HepG2 (cell line): ENCODE results near the gene PHACTR3. TPM values are rescaled to one million over a fixed set of nuclear protein-coding genes. Genes with fewer than 3 reads are reported as not detected.

Experiments used
- ATAC-seq: fragments of 200-7000 bp; cut with Tn5 transposase; 3 replicates; pipeline ENCODE4 v1.9.1; 2020; ENCODE audit warnings: mild to moderate bottlenecking, moderate library complexity
- BruUV-seq: library from RNA; stranded (reverse); fragments of 400-500 nt; replicated peaks from 2 replicates; lab custom pipeline; 2021; lab: Mats Ljungman, UMichigan
- CTCF ChIA-PET: fragments of 300-600 bp; formaldehyde crosslinking; extraction: SDS; loops from one replicate; lab custom pipeline; 2021; ENCODE audit warnings: low total read pairs, inconsistent platforms, low intra/inter-chr PET ratio; lab: Yijun Ruan, JAX
- POLR2A ChIA-PET: fragments of 350-600 bp; sonication (Branson Sonifier 250); formaldehyde crosslinking; loops from one replicate; lab custom pipeline; 2020; ENCODE audit warnings: antibody characterized with exemption, inconsistent platforms; lab: Yijun Ruan, JAX
- DNase-seq: peaks from one replicate; pipeline ENCODE4 v3.0.0-alpha.2; 2015; ENCODE audit warnings: low spot score
- FAIRE-seq: peaks from 3 replicates; lab custom pipeline; 2011; peaks lifted over from hg19 to GRCh38; lab: Jason Lieb, UNC
- H2AFZ ChIP-seq: one replicate; pipeline ENCODE4 v1.6.1; 2011; ENCODE audit warnings: low read length, inconsistent platforms
- H3K27ac ChIP-seq: fragments of 300-600 bp; 3 replicates; pipeline ENCODE4 v1.8.0; 2011; ENCODE audit warnings: mixed run types, mild to moderate bottlenecking, mixed read lengths, low read length, inconsistent platforms; ENCODE audit not compliant: insufficient read depth; ENCODE audit errors: extremely low read length
- H3K27me3 ChIP-seq, 2 experiments: fragments of 200-600 bp in 1 of 2; 2 replicates in 1 of 2; 3 replicates in 1 of 2; pipeline versions ENCODE4 v1.6.0 to v1.8.0; 2011; ENCODE audit warnings: low read length in 2 of 2, mild to moderate bottlenecking in 2 of 2, moderate library complexity in 2 of 2, inconsistent platforms in 1 of 2; ENCODE audit not compliant: insufficient read depth in 2 of 2, control insufficient read depth in 1 of 2
- H3K36me3 ChIP-seq, 2 experiments: fragments of 200-600 bp in 1 of 2; replicated peaks in 1 of 2; 2 replicates in 1 of 2; 3 replicates in 1 of 2; pipeline versions ENCODE4 v1.5.1 to v1.8.0; 2011; ENCODE audit warnings: low read length in 2 of 2, inconsistent platforms in 1 of 2; ENCODE audit not compliant: insufficient read depth in 2 of 2, control insufficient read depth in 1 of 2
- H3K4me1 ChIP-seq: 2 replicates; pipeline ENCODE4 v1.5.1; 2012; ENCODE audit warnings: low read length, inconsistent platforms; ENCODE audit not compliant: insufficient read depth
- H3K4me2 ChIP-seq: 2 replicates; pipeline ENCODE4 v1.6.0; 2011; ENCODE audit warnings: low read depth, low read length, inconsistent platforms
- H3K4me3 ChIP-seq, 3 experiments: fragments of 200-600 bp in 1 of 3; sonication (generic), shearing (Covaris generic) in 1 of 3; replicated peaks in 1 of 3; 2 replicates each; pipeline ENCODE4 v1.5.1; 2011 to 2016; ENCODE audit warnings: low read length in 3 of 3, inconsistent platforms in 2 of 3, low read depth in 2 of 3, mild to moderate bottlenecking in 2 of 3, control low read depth in 1 of 3, mixed read lengths in 1 of 3; ENCODE audit not compliant: insufficient read depth in 1 of 3
- H3K79me2 ChIP-seq: one replicate; pipeline ENCODE4 v1.6.1; 2011; ENCODE audit warnings: low read length, inconsistent platforms; ENCODE audit not compliant: insufficient read depth
- H3K9ac ChIP-seq: 2 replicates; pipeline ENCODE4 v1.6.0; 2011; ENCODE audit warnings: mild to moderate bottlenecking, low read depth, low read length, inconsistent platforms; ENCODE audit not compliant: insufficient read depth
- H3K9me3 ChIP-seq: 2 replicates; pipeline ENCODE4 v1.5.1; 2012; ENCODE audit warnings: mild to moderate bottlenecking, low read length
- H4K20me1 ChIP-seq: 2 replicates; pipeline ENCODE4 v1.6.0; 2011; ENCODE audit warnings: inconsistent platforms, mild to moderate bottlenecking, low read length, moderate library complexity; ENCODE audit not compliant: insufficient read depth
- CBX5 ChIP-seq: sonication (generic); formaldehyde crosslinking; IDR thresholded peaks from 2 replicates; pipeline ENCODE4 v1.4.0; 2020; ENCODE audit warnings: missing genetic modification reagents, borderline replicate concordance
- EHMT2 ChIP-seq: fragments of 200-600 bp; sonication (generic); IDR thresholded peaks from 2 replicates; pipeline ENCODE4 v1.7.0; 2017; ENCODE audit warnings: antibody characterized with exemption, low read depth, low read length, borderline replicate concordance
- ELF3 ChIP-seq: IDR thresholded peaks from 2 replicates; pipeline ENCODE4 v1.6.1; 2016; ENCODE audit warnings: missing genetic modification reagents, missing compliant biosample characterization
- IKZF4 ChIP-seq: sonication (generic); formaldehyde crosslinking; IDR thresholded peaks from 2 replicates; pipeline ENCODE4 v1.5.1; 2020; ENCODE audit warnings: borderline replicate concordance, mild to moderate bottlenecking, low read depth, missing genetic modification reagents; ENCODE audit errors: not compliant biosample characterization
- SMC3 ChIP-seq: IDR thresholded peaks from 2 replicates; pipeline ENCODE4 v1.6.1; 2011; ENCODE audit warnings: low read length, improper control_type of control experiment
- SMYD3 ChIP-seq: sonication (generic); formaldehyde crosslinking; IDR thresholded peaks from 2 replicates; pipeline ENCODE4 v1.8.1; 2023; ENCODE audit warnings: mild to moderate bottlenecking, missing genetic modification reagents
- TEAD3 ChIP-seq: optimal IDR thresholded peaks from 2 replicates; pipeline ENCODE3; 2016; ENCODE audit warnings: borderline replicate concordance
- ZMYM4 ChIP-seq: sonication (generic); formaldehyde crosslinking; IDR thresholded peaks from 2 replicates; pipeline ENCODE4 v1.8.1; 2023; ENCODE audit warnings: mild to moderate bottlenecking, missing genetic modification reagents
- ZNF292 ChIP-seq: sonication (generic); formaldehyde crosslinking; IDR thresholded peaks from 2 replicates; pipeline ENCODE4 v1.8.1; 2022; ENCODE audit warnings: mild to moderate bottlenecking, low read depth, missing genetic modification reagents, borderline replicate concordance
- WGBS: methylation state at CpG from one replicate; pipeline ENCODE4 v1.1.6; 2017; ENCODE audit warnings: low lambda C conversion rate; 5-methylcytosine and 5-hydroxymethylcytosine counted together
- in situ Hi-C: cut with HindIII; loops from 2 replicates; pipeline ENCODE4 v1.10.0; 2017; ENCODE audit warnings: low pct_unique_long_range_greater_than_20kb; ENCODE audit not compliant: extremely low pct_ligation_motif_present
- intact Hi-C: fragments of 100-400 bp; cut with micrococcal nuclease; formaldehyde crosslinking; loops from one replicate; pipeline ENCODE4 v1.10.0; 2022; ENCODE audit not compliant: unreplicated experiment
- polyA plus RNA-seq, 8 experiments: library from polyadenylated mRNA; depleted of rRNA in 3 of 8; stranded (reverse) in 7 of 8; unstranded in 1 of 8; fragments of >200 nt; fragmentation: Illumina TruSeq in 4 of 8; extraction: Trizol in 4 of 8; gene quantifications; 2 replicates each; pipeline versions ENCODE4 v1.2.1 to v1.2.3, GENCODE V29; 2011 to 2016; ENCODE audit warnings: low read depth in 4 of 8, missing spikeins in 1 of 8, mixed read lengths in 1 of 8; ENCODE audit not compliant: insufficient read depth in 1 of 8
- total RNA-seq, 5 experiments: library from RNA; depleted of rRNA; stranded (reverse); fragments of >200 nt; fragmentation: Illumina TruSeq; extraction: Trizol; gene quantifications; 2 replicates each; pipeline ENCODE4 v1.2.3, GENCODE V29; 2016; ENCODE audit warnings: low read depth in 1 of 5
- TF ChIP-seq, protein P1 (sequence below): sonication (generic); formaldehyde crosslinking; IDR thresholded peaks from 2 replicates; pipeline ENCODE4 v1.5.1; 2020; ENCODE audit warnings: mild to moderate bottlenecking, missing genetic modification reagents

The PHACTR3 gene
- total and polyA plus RNA-seq, 2 of the 13 experiments (the other 11 are each of a cell fraction or from before 2014, with no cell fraction given), result not detected

DNA sequence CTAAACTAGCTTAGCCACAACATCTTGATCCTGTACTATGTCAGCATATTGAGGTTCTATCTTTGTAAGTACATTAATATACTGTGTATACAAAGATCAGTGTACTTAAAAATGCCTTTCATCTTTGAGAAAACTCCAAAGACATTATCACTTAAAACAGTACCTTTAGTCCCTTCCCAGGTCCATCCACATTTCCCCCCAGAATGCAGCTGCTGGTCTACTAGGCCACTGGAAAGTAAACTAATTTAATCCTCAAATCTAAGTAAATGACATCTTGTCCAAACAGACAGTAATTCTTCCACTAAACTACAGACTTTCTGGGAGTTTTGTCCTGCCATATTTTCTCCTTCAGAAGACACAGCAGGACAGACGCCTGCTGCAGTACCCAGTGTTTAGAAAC lies 260.4 kb downstream of the PHACTR3 start:
- no peak overlapping the region for H3K4me2 ChIP-seq
- WGBS, result 0% methylated on average over 1 of the region's 1 CpG
- ChIA-PET POLR2A (no interaction called here), CTCF (no interaction called here)
- H3K27ac ChIP-seq, result no peak overlapping the region
- H3K27me3 ChIP-seq, result no peaks in the 10 kb centered on the region
- FAIRE-seq (no peak), DNase-seq (no peak), ATAC-seq (no peak)
- no peaks in the 10 kb centered on the region for H3K4me1 ChIP-seq
- TF ChIP-seq CBX5 (no peak), EHMT2 (no peak), SMC3 (no peak), SMYD3 (no peak), IKZF4 (CRISPR knock-in tag) (no peak), ZNF292 (no peak), ELF3 (CRISPR knock-in tag) (no peak), TEAD3 (CRISPR knock-in tag) (no peak), ZMYM4 (CRISPR knock-in tag) (no peak)
- TF ChIP-seq, protein P1, sequence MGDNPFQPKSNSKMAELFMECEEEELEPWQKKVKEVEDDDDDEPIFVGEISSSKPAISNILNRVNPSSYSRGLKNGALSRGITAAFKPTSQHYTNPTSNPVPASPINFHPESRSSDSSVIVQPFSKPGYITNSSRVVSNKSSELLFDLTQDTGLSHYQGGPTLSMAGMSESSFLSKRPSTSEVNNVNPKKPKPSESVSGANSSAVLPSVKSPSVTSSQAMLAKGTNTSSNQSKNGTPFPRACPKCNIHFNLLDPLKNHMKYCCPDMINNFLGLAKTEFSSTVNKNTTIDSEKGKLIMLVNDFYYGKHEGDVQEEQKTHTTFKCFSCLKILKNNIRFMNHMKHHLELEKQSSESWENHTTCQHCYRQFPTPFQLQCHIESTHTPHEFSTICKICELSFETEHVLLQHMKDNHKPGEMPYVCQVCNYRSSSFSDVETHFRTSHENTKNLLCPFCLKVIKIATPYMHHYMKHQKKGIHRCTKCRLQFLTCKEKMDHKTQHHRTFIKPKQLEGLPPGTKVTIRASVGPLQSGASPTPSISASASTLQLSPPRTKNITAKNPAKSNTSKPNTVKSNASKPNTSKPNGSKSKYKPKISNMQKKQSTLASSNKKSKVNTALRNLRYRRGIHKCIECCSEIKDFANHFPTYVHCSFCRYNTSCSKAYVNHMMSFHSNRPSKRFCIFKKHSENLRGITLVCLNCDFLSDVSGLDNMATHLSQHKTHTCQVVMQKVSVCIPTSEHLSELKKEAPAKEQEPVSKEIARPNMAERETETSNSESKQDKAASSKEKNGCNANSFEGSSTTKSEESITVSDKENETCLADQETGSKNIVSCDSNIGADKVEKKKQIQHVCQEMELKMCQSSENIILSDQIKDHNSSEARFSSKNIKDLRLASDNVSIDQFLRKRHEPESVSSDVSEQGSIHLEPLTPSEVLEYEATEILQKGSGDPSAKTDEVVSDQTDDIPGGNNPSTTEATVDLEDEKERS (CRISPR knock-in tag), result no peak
- no TSS peak for BruUV-seq
- no peaks in the 10 kb centered on the region for H3K79me2 ChIP-seq
- no peaks in the 10 kb centered on the region for H4K20me1 ChIP-seq
- intact Hi-C loops (no loop called here), in situ Hi-C loops (no loop called here)
- H3K36me3 ChIP-seq, result no peaks in the 10 kb centered on the region
- no peak overlapping the region for H2AFZ ChIP-seq
- H3K9me3 ChIP-seq, result no peaks in the 10 kb centered on the region
- no peak overlapping the region for H3K4me3 ChIP-seq
- H3K9ac ChIP-seq, result no peak overlapping the region
